ENCODE results near the gene COP1. TPM values are rescaled to one million over a fixed set of nuclear protein-coding genes. Genes with fewer than 3 reads are reported as not detected.

The COP1 gene
- total RNA-seq, 2 donors from 2014 or later, result 21.4 to 23.1 TPM

DNA sequence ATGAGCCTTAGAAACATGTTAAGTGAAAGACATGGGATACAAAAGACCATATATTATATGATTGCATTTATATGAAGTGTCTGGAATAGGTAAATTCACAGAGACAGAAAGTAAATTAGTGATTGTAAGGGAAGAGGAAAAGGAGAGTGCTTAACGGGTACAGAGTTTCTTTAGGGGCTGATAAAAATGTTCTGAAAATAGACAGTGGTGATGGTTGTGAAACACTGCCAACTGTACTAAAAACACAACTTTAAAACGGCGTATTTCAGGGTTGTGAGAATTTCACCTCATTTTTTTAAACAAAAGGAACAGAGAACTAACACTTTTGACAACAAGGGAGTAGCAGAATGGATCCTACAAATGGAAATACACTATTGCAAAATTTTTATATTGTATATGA lies 13.4 kb downstream of the COP1 start:
- Histone ChIP-seq H3K36me3 (no peaks in the 10 kb centered on the region), H3K9me3 (no peaks in the 10 kb centered on the region), H3K27me3 (no peaks in the 10 kb centered on the region), H3K27ac (no peak overlapping the region), H3K4me1 (no peaks in the 10 kb centered on the region), H3K4me3 (no peak overlapping the region)
- no peak for DNase-seq (ENCODE audit: low spot score)
- TF ChIP-seq, protein P1, sequence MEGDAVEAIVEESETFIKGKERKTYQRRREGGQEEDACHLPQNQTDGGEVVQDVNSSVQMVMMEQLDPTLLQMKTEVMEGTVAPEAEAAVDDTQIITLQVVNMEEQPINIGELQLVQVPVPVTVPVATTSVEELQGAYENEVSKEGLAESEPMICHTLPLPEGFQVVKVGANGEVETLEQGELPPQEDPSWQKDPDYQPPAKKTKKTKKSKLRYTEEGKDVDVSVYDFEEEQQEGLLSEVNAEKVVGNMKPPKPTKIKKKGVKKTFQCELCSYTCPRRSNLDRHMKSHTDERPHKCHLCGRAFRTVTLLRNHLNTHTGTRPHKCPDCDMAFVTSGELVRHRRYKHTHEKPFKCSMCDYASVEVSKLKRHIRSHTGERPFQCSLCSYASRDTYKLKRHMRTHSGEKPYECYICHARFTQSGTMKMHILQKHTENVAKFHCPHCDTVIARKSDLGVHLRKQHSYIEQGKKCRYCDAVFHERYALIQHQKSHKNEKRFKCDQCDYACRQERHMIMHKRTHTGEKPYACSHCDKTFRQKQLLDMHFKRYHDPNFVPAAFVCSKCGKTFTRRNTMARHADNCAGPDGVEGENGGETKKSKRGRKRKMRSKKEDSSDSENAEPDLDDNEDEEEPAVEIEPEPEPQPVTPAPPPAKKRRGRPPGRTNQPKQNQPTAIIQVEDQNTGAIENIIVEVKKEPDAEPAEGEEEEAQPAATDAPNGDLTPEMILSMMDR (IDR thresholded peaks at IDR 0.05), result no peak

DNA sequence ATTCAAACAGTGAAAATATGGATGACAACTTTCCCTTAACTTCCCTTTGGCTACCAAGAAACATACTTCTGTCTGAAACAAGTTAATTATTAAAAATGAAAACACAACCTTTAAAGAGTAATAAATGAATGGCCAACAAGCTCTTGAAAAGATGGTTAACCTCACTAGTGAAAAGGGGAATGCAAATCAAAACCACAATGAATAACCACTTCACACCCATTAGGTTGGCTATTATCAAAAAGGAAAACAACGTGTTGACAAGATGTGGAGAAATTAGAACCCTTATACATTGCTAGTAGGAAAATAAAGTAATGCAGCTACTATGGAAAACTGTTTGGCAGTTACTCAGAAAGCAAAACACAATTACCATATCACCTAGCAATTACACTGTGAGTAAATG lies 14.1 kb downstream of the COP1 start:
- TF ChIP-seq, protein P1 (IDR thresholded peaks at IDR 0.05), result no peak
- no peaks in the 10 kb centered on the region for H3K4me1 ChIP-seq
- no peaks in the 10 kb centered on the region for H3K9me3 ChIP-seq
- no peak overlapping the region for H3K27ac ChIP-seq
- H3K36me3 ChIP-seq, result no peaks in the 10 kb centered on the region
- no peaks in the 10 kb centered on the region for H3K27me3 ChIP-seq
- H3K4me3 ChIP-seq, result no peak overlapping the region
- DNase-seq (ENCODE audit: low spot score), result no peak

DNA sequence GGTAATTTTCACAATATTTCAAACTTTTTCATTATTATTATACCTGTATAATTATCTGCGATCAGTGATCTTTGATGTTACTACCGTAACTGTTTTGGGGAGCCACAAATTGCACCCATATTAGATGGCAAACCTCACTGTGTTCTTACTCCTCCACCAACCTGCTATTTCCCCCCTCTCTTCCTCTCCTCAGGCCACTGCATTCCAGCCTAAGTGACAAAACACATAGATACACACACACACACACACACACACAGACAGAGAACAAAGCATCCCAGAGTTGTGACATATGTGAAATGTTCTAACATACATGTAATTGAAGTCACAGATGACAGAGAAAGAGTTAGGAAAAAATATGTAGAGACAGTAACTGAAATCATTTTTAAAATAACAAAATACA lies 18.5 kb downstream of the COP1 start:
- H3K4me1 ChIP-seq, result no peaks in the 10 kb centered on the region
- H3K9me3 ChIP-seq, result no peaks in the 10 kb centered on the region
- no peak overlapping the region for H3K27ac ChIP-seq

DNA sequence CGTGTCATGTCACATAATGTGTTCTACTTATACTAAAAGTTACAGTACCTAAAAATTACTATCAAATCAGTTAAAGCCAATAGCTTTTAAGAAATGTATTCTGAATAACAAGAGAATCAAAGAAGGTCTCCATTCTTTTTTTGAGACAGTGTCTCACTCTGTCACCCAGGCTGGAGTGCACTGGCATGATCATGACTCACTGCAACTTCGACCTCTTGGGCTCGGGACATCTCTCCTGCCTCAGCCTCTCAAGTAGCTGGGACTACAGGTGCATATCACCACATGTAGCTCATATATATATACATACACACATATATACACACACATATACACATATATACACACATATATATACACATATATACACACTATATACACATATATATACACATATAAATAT lies 20.1 kb downstream of the COP1 start:
- no peak for DNase-seq (ENCODE audit: low spot score)
- no peak overlapping the region for H3K27ac ChIP-seq
- H3K27me3 ChIP-seq, result no peaks in the 10 kb centered on the region
- H3K36me3 ChIP-seq, result no peaks in the 10 kb centered on the region
- TF ChIP-seq, protein P1 (IDR thresholded peaks at IDR 0.05), result no peak
- H3K4me3 ChIP-seq, result no peak overlapping the region
- no peaks in the 10 kb centered on the region for H3K9me3 ChIP-seq
- no peaks in the 10 kb centered on the region for H3K4me1 ChIP-seq

More for the DNA sequence above, 18.5 kb downstream of the COP1 start:
- no peak for DNase-seq (ENCODE audit: low spot score)
- H3K36me3 ChIP-seq, result no peaks in the 10 kb centered on the region
- TF ChIP-seq, protein P1 (IDR thresholded peaks at IDR 0.05), result no peak
- H3K4me3 ChIP-seq, result no peak overlapping the region
- H3K27me3 ChIP-seq, result no peaks in the 10 kb centered on the region

DNA sequence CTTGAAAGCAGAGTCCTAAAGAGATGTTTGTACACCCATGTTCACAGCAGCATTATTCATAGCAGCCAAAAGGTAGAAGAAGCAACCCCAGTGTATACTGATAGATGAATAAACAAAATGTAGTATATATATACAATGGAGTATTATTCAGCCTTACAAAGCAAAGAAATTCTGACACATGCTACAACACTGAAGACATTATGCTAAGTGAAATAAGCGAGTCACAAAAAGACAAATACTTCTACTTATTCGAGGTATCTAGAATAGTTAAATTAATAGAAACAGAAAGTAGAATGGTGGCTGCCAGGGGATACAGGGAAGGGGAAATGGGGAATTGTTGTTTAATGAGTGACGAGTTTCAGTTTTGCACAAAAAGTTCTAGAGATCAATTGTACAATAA lies 23.5 kb downstream of the COP1 start:
- TF ChIP-seq, protein P1 (IDR thresholded peaks at IDR 0.05), result no peak
- no peaks in the 10 kb centered on the region for H3K36me3 ChIP-seq
- no peak overlapping the region for H3K27ac ChIP-seq
- no peaks in the 10 kb centered on the region for H3K4me1 ChIP-seq
- H3K27me3 ChIP-seq, result no peaks in the 10 kb centered on the region
- no peak overlapping the region for H3K4me3 ChIP-seq
- no peaks in the 10 kb centered on the region for H3K9me3 ChIP-seq
- no peak for DNase-seq (ENCODE audit: low spot score)

DNA sequence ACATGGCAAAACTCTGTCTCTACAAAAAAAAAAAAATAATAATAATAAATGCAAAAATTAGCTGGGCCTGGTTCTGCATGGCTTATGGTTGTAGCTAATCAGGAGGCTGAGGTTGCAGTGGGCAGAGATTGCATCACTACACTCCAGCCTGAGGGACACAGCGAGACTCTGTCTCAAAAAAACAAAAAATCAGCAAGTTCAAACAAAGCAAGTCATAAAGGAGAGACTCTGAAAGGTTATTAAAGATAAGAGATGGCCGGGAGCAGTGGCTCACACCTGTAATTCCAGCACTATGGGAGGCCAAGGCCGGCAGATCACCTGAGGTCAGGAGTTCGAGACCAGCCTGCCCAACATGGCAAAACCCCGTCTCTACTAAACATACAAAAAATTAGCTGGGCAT lies 28.8 kb downstream of the COP1 start:
- H3K4me1 ChIP-seq, result no peaks in the 10 kb centered on the region
- no peaks in the 10 kb centered on the region for H3K27me3 ChIP-seq
- H3K36me3 ChIP-seq, result peaks cover 13% of the 10 kb centered on the region
- H3K27ac ChIP-seq, result no peak overlapping the region
- DNase-seq (ENCODE audit: low spot score), result no peak
- TF ChIP-seq, protein P1 (IDR thresholded peaks at IDR 0.05), result no peak
- no peaks in the 10 kb centered on the region for H3K9me3 ChIP-seq
- H3K4me3 ChIP-seq, result no peak overlapping the region

Measured in right atrium auricular region (tissue), 2 donors.